ENCODE data around the gene OR2J3. TPM values are rescaled to one million over a fixed set of nuclear protein-coding genes. Genes with fewer than 3 reads are reported as not detected.
"Not testable (repeated sequence)": the region's sequence is repeated elsewhere in the genome, so short reads cannot be mapped to it uniquely, and the experiment has no call there.

Gene OR2J3
- total RNA-seq, 2 donors from 2014 or later, result not detected

GRCh38 chr6:29087213-29087612 is 20.6 kb upstream of the OR2J3 start, which contains the start of gene OR2B3:
OR2B3 (minus strand) TSS chr6:29087313; CDS start chr6:29087248, 65 bp downstream.
- Histone ChIP-seq H3K9me3 (no peaks in the 10 kb centered on the region), H3K4me1 (ENCODE audit: control insufficient read depth in 1 of 2, low read depth in 2 of 2) (no peaks in the 10 kb centered on the region), H3K4me3 (no peak within 1 kb of the TSS), H3K27me3 (replicated peaks; ENCODE audit: insufficient read depth) (no peaks in the 10 kb centered on the region), H3K27ac (no peak within 1 kb of the TSS), H3K36me3 (no peaks in the 10 kb centered on the region)
- ATAC-seq (ENCODE audit: insufficient number of reproducible peaks, low FRiP score, low read depth) (no peak), DNase-seq (ENCODE audit: low spot score) (no peak)
- TF ChIP-seq, protein P1, sequence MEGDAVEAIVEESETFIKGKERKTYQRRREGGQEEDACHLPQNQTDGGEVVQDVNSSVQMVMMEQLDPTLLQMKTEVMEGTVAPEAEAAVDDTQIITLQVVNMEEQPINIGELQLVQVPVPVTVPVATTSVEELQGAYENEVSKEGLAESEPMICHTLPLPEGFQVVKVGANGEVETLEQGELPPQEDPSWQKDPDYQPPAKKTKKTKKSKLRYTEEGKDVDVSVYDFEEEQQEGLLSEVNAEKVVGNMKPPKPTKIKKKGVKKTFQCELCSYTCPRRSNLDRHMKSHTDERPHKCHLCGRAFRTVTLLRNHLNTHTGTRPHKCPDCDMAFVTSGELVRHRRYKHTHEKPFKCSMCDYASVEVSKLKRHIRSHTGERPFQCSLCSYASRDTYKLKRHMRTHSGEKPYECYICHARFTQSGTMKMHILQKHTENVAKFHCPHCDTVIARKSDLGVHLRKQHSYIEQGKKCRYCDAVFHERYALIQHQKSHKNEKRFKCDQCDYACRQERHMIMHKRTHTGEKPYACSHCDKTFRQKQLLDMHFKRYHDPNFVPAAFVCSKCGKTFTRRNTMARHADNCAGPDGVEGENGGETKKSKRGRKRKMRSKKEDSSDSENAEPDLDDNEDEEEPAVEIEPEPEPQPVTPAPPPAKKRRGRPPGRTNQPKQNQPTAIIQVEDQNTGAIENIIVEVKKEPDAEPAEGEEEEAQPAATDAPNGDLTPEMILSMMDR (IDR thresholded peaks at IDR 0.05), result no peak

- Histone ChIP-seq H3K4me1 (ENCODE audit: control insufficient read depth in 1 of 2, low read depth in 2 of 2) (no peaks in the 10 kb centered on the region), H3K9me3 (no peaks in the 10 kb centered on the region), H3K4me3 (no peak overlapping the region), H3K27ac (no peak overlapping the region), H3K27me3 (replicated peaks; ENCODE audit: insufficient read depth) (no peaks in the 10 kb centered on the region), H3K36me3 (no peaks in the 10 kb centered on the region)
- DNase-seq (ENCODE audit: low spot score), result no peak
- TF ChIP-seq, protein P1 (IDR thresholded peaks at IDR 0.05), result no peak
- no peak for ATAC-seq (ENCODE audit: insufficient number of reproducible peaks, low FRiP score, low read depth)
These were observed 14.9 kb upstream of the OR2J3 start for GRCh38 chr6:29092957-29093356.

GRCh38 chr6:29097803-29098202 is 10.1 kb upstream of the OR2J3 start:
- Histone ChIP-seq H3K27ac (no peak overlapping the region), H3K4me1 (ENCODE audit: control insufficient read depth in 1 of 2, low read depth in 2 of 2) (no peaks in the 10 kb centered on the region), H3K36me3 (no peaks in the 10 kb centered on the region), H3K4me3 (no peak overlapping the region), H3K9me3 (no peaks in the 10 kb centered on the region), H3K27me3 (replicated peaks; ENCODE audit: insufficient read depth) (no peaks in the 10 kb centered on the region)
- TF ChIP-seq, protein P1 (IDR thresholded peaks at IDR 0.05), result no peak
- DNase-seq (ENCODE audit: low spot score) (no peak), ATAC-seq (ENCODE audit: insufficient number of reproducible peaks, low FRiP score, low read depth) (no peak)

DNA sequence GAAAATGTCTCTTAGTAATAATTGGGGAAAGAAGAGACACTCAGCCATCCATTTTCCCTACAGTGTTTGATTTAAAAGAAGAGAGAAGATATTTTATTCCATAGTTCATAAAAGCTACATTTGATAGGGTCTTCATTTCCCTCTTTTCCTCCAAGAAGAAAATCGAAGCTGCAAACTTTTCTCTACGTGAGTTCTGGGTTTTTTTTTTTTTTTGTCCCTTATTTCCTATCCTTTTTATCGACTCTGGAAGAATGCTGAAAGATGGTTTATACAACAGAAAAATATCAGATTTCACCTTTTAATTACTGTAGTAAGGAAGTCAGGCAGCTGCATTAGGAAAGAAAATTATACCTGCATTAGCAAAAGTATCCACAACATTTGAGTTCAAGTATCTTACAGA is 8.7 kb upstream of the OR2J3 start, which contains the start of gene OR2J1:
Gene OR2J1, plus strand, starts transcription at position 301 of the 400 bp plus-strand sequence. CDS start 1,453 bp downstream, outside the sequence.
- H3K27ac ChIP-seq, result no peak within 1 kb of the TSS
- no peak within 1 kb of the TSS for H3K4me3 ChIP-seq
- ATAC-seq (ENCODE audit: insufficient number of reproducible peaks, low FRiP score, low read depth) (no peak), DNase-seq (ENCODE audit: low spot score) (no peak)
- H3K4me1 ChIP-seq (ENCODE audit: control insufficient read depth in 1 of 2, low read depth in 2 of 2), result no peaks in the 10 kb centered on the region
- H3K36me3 ChIP-seq, result no peaks in the 10 kb centered on the region
- H3K9me3 ChIP-seq, result no peaks in the 10 kb centered on the region
- H3K27me3 ChIP-seq (replicated peaks; ENCODE audit: insufficient read depth), result no peaks in the 10 kb centered on the region
- TF ChIP-seq, protein P1 (IDR thresholded peaks at IDR 0.05), result no peak

DNA sequence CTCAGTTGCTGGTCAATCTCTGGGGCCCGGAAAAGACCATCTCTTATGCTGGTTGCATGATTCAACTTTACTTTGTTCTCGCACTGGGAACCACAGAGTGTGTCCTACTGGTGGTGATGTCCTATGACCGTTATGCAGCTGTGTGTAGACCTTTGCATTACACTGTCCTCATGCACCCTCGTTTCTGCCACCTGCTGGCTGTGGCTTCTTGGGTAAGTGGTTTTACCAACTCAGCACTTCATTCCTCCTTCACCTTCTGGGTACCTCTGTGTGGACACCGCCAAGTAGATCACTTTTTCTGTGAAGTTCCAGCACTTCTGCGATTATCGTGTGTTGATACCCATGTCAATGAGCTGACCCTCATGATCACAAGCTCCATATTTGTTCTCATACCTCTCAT is 4.3 kb downstream of the OR2J3 start:
- H3K4me3 ChIP-seq, result no peak overlapping the region
- TF ChIP-seq, protein P1 (IDR thresholded peaks at IDR 0.05), result no peak
- no peak for ATAC-seq (ENCODE audit: insufficient number of reproducible peaks, low FRiP score, low read depth)
- H3K27me3 ChIP-seq (replicated peaks; ENCODE audit: insufficient read depth), result no peaks in the 10 kb centered on the region
- H3K9me3 ChIP-seq, result no peaks in the 10 kb centered on the region
- no peaks in the 10 kb centered on the region for H3K36me3 ChIP-seq
- no peak for DNase-seq (ENCODE audit: low spot score)
- no peak overlapping the region for H3K27ac ChIP-seq
- H3K4me1 ChIP-seq (ENCODE audit: control insufficient read depth in 1 of 2, low read depth in 2 of 2), result no peaks in the 10 kb centered on the region

- ATAC-seq (ENCODE audit: insufficient number of reproducible peaks, low FRiP score, low read depth); H3K36me3 ChIP-seq; H3K9me3 ChIP-seq: not testable (repeated sequence)
These were observed 7.1 kb downstream of the OR2J3 start for GRCh38 chr6:29114964-29115363.

More at GRCh38 chr6:29114964-29115363, 7.1 kb downstream of the OR2J3 start:
- DNase-seq (ENCODE audit: low spot score); H3K4me1 ChIP-seq (ENCODE audit: control insufficient read depth in 1 of 2, low read depth in 2 of 2); H3K27ac ChIP-seq; H3K4me3 ChIP-seq; H3K27me3 ChIP-seq (replicated peaks; ENCODE audit: insufficient read depth): not testable (repeated sequence)
